Measurements from ENCODE around the gene TRIM75.
"Not testable (repeated sequence)": the region's sequence is repeated elsewhere in the genome, so short reads cannot be mapped to it uniquely, and the experiment has no call there.

Gene TRIM75

GRCh38 chr4:165079476-165079875 lies 25.8 kb downstream of the TRIM75 start:
- no peak for DNase-seq

DNA sequence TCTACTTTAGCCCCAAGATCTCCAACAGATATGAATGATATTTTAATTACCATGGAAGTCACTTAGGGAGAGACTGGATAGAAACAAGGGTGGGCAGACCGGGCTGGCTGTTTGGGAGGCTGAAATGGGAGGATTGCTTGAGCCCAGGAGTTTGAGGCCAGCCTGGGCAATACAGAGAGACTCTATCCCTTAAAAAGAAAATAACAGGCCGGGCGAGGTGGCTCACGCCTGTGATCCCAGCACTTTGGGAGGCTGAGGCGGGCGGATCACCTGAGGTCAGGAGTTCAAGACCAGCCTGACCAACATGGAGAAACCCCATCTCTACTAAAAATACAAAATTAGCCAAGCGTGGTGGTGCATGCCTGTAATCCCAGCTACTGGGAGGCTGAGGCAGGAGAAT lies 31.1 kb downstream of the TRIM75 start:
- DNase-seq, result not testable (repeated sequence)

DNA sequence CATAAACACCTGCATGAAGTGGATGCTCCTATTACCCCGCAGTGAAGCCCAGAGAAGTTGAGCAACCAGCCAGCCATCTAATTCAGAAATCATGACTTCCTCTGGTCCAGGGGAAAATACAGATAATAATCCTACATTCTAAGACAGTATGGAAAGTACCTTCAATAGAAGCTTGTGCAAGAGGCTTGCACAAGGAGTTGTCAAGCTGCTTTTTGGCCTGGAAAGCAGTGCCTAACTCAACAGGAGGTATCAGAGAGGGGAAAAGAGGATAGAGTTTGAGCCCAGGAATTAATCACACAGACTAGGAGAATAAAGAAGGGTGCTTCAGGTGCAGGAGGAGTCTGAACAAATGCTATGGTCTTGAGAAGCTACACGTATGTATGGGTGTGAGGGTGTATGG lies 32.3 kb downstream of the TRIM75 start:
- DNase-seq, result no peak

GRCh38 chr4:165088366-165088765 lies 34.7 kb downstream of the TRIM75 start:
- no peak for DNase-seq

- not testable (repeated sequence) for DNase-seq
Observed at GRCh38 chr4:165092187-165092586, 38.5 kb downstream of the TRIM75 start.

DNA sequence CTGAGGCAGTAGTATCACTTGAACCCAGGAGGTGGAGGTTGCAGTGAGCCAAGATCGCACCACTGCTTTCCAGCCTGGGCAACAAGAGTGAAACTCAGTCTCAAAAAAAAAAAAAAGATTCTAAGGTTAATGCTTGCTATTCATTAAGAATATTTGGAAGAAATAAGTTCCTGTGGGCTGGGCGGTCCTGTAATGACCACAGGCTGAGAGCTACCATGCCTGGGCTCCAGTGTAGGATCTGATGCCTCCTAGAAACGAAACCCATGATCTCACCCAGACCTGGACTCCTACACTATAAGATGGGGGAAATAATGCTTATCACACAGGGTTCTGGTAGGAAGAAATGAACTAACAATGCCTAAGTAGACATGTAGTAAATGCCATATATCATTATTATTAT lies 41.2 kb downstream of the TRIM75 start:
- no peak for DNase-seq

GRCh38 chr4:165095291-165095690 lies 41.6 kb downstream of the TRIM75 start:
- no peak for DNase-seq

GRCh38 chr4:165096776-165097175 lies 43.1 kb downstream of the TRIM75 start:
- no peak for DNase-seq

GRCh38 chr4:165101641-165102040 lies 48.0 kb downstream of the TRIM75 start:
- no peak for DNase-seq

- DNase-seq, result no peak
Observed at GRCh38 chr4:165106518-165106917, 52.9 kb downstream of the TRIM75 start.
